Eye (tissue), 1 donor: ENCODE data around the gene RBM27.
"Not testable (repeated sequence)": the region's sequence is repeated elsewhere in the genome, so short reads cannot be mapped to it uniquely, and the experiment has no call there.

Experiments used
- DNase-seq: peaks from one replicate; pipeline ENCODE4 v3.0.0-alpha.2; 2015

Gene RBM27, protein sequence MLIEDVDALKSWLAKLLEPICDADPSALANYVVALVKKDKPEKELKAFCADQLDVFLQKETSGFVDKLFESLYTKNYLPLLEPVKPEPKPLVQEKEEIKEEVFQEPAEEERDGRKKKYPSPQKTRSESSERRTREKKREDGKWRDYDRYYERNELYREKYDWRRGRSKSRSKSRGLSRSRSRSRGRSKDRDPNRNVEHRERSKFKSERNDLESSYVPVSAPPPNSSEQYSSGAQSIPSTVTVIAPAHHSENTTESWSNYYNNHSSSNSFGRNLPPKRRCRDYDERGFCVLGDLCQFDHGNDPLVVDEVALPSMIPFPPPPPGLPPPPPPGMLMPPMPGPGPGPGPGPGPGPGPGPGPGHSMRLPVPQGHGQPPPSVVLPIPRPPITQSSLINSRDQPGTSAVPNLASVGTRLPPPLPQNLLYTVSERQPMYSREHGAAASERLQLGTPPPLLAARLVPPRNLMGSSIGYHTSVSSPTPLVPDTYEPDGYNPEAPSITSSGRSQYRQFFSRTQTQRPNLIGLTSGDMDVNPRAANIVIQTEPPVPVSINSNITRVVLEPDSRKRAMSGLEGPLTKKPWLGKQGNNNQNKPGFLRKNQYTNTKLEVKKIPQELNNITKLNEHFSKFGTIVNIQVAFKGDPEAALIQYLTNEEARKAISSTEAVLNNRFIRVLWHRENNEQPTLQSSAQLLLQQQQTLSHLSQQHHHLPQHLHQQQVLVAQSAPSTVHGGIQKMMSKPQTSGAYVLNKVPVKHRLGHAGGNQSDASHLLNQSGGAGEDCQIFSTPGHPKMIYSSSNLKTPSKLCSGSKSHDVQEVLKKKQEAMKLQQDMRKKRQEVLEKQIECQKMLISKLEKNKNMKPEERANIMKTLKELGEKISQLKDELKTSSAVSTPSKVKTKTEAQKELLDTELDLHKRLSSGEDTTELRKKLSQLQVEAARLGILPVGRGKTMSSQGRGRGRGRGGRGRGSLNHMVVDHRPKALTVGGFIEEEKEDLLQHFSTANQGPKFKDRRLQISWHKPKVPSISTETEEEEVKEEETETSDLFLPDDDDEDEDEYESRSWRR

DNA sequence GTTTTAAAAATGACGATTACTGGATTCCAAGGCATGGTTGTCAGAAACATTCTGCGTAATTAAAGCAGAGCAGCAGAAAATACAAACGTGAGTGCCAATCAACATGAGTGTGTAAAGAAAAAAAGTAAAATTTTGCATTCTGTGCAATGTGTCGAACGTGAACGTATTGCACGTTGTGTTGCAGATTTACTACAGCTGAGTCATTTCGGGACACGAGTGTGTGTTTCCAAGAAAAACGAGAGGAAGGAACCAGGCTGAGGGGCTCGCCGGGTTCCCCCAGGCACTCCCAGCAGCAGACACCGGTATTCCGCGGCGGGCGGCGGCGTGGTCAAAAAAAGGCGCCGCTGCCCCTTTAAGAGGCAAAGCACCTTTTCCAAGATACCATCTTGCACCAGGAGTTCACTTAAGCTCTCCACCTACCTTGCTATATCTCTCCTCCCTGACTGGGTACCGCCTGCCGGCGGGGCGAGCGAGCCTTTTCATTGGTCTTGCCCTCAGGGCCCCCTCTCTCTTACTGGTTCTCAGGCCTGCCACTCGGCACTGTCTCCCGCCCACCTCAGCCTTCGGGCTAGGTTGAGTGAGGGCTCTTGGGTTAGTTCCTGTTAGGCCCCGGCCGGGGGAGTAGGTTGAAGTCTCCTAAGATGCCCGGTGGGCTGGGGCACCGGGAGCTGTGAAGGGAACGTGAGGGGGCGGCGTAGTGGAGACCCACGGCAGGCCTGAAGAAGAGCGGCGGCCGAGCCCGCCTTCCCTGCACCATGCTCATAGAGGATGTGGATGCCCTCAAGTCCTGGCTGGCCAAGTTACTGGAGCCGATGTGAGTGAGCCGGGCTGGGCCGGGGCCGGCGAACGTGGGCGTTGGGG is at the start of gene RBM27:
Gene RBM27, plus strand, starts transcription at position 595 of the 861 bp plus-strand sequence. Its CDS starts 161 bp downstream, at position 756.
- peak; percentile 99 for DNase-seq

DNA sequence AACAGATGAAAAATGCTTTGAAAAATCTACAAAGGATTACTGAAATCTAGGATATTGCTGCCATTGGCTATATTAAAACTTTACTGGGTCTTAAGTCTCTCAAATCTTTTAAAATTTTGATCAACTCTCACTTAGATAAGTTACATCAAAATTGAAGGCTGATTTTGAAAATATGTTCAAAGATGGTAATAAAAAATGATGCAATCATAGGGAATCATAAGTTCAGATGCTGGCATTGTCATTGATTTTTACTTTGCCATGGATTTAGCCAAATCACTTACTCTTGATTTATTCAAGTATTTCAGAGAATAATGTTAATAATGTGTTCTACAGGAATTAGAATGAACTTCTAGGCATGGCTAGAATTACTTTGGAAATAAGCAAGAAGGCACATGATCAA is 45.1 kb upstream of the RBM27 start:
- DNase-seq, result no peak

DNA sequence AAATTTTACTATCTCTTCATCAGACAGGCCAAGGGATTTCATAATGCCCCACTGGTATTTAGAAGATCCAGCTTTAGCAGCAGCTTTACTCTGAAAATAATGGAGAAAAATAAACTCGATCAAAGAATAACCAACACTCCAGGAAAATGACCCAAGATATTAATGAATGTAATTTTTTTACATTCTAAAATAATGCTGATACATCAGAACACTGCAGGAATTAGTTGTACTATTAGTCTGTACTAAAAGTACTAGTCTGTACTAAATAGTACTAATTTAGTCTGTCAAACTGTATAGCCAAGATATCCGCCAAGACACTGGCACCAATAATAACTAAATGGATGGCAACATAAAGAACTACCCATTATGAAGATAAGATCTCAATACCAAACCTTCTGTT is 39.0 kb upstream of the RBM27 start:
- no peak for DNase-seq

DNA sequence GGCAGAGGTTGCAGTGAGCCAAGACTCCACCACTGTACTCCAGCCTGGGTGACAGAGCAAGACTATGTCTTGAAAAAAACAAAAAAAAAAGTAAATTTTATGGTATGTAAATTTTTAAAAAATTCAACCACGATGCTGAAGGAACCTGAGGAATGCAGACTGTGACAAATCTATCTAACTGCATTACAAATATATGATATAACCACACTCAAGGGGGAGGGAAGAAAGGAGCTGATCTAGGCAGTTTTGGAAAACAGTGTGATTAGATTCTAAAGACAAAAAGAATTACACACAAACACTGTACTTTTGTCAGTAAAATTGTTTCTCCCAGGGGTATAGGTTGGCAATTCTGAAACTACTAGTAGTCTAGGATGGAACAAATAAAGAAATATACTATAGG is 37.9 kb upstream of the RBM27 start:
- no peak for DNase-seq

DNA sequence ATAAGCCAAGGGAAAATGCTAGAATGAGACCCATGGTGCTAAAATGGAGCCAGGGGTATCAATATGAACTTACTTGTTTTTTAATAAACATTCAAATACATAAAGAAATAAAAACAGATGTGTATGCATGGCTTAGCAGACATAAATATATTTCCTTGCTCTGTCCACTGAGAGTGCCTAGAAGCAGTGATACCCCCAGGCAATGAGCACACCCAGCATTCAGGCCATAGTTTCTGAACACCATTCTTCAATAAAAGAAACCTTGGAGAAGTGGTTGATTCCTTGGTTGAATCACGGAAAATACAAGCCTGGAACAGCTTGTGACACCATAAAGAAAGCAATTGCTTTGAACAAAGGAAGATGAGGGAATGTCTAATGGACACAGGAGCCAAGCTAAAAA is 37.5 kb upstream of the RBM27 start:
- DNase-seq, result no peak

DNA sequence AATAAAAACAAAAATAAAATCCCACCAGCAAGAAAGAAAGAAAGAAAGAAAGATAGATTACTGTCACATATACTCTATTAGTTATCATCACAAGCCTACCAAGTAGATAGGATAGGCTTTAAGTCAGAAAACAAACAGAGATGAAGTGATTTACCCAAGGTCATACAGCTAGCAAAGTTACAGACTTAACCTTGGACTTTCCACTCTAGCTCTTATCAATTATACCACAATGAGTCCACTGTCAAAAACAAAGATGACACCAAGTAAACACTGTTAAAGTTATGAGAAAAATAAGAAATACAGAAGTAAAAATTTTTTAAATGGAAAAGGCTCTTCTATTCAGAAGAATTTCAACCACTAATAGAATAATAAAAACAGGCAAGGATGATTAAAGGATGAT is 34.3 kb upstream of the RBM27 start:
- no peak for DNase-seq

DNA sequence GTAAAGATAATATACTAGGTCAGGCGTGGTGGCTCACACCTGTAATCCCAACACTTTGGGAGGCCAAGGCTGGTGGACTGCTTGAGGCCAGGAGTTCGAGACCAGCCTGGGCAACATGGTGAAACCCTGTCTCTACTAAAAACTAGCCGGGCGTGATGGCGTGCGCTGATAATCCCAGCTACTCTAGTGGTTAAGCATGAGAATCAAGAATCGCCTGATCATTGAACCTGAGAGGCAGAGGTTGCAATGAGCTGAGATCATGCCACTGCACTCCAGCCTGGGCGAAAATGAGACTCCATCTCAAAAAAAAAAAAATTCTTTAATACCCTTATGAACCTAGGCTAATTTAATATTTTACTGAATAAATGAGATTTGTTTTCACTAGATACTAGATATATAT is 30.4 kb upstream of the RBM27 start:
- DNase-seq, result not testable (repeated sequence)

DNA sequence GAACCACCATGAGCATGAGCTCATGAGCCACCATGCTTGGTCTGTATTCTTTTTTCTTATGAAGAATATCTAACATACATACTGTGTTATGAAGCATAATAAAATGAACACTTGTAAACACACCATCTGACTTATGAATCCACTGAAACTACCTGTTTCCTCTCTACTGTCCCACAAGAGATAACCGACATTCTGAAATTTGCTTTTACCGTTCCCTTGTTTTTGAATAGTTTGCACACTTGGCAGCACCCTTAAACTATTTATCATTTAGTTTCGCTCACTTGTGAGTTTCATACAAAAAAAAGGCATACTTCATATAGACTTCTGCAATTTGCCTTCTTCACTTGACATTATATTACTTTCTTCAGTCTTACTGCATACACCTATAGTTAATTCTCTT is 29.8 kb upstream of the RBM27 start:
- DNase-seq, result no peak

DNA sequence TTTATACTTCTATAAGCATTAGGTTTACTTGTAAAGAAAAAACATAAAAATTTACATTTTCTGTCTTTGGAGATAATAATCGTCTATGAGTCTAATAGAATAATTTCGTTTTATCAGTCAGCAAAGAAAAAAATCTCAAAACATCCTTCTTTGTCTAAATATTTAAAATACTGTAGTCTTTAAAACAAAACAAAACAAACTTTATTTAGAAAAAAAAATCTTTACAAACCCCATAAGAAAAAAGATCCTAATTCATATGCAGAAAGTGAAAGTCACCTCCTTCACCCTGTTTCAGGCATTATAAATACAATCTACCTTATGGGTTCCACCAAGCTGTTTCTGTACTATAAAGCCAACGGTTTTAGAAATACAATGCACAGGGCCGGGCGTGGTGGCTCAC is 26.6 kb upstream of the RBM27 start:
- DNase-seq, result no peak

DNA sequence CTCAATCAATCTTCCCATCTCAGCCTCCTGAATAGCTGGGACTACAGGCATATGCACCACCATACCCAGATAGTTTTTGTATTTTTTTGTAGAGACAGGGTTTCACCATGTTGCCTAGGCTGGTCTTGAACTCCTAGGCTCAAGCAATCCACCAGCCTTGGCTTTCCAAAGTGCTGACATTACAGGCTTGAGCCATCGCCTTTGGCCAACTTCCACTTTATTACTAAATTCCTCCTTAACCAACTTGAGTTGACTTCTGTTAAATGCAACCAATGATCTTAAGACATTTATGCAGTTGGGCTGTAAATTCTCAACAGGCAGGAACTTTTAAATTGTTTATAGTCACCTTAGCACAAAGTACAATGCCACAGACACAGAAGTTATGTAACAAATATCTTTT is 23.7 kb upstream of the RBM27 start:
- no peak for DNase-seq

DNA sequence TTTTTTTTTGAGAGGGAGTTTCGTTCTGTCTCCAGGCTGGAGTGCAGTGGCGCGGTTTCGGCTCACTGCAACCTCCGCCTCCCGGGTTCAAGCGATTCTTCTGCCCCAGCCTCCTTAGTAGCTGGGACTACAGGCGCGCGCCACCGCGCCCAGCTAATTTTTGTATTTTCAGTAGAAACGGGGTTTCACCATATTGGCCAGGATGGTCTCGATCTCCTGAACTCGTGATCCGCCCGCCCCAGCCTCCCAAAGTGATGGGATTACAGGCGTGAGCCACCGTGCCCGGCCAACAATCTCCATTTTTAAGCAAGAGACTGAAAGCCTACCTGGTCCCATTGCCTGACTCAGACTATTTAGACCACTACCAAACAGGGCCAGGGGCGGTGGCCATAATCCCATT is 20.0 kb upstream of the RBM27 start:
- DNase-seq, result not testable (repeated sequence)

DNA sequence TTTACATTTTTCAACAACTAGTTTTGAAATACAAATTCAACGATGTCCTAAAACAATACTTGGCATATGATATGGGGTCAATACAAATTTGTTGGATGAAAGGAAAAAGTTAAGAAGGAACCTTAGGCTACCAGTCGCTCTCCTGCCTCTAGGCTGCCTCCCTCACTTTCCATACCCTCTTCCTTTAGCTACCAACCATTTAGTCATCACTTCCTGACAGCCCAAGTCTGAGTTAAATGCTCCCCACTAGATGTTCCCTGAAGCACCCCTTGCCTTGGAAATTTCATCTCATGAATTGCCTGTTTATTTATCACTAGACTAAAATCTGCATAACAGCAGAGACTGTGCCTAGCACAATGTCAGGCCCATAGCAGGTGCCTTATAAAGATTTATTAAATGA is 18.2 kb upstream of the RBM27 start:
- no peak for DNase-seq

DNA sequence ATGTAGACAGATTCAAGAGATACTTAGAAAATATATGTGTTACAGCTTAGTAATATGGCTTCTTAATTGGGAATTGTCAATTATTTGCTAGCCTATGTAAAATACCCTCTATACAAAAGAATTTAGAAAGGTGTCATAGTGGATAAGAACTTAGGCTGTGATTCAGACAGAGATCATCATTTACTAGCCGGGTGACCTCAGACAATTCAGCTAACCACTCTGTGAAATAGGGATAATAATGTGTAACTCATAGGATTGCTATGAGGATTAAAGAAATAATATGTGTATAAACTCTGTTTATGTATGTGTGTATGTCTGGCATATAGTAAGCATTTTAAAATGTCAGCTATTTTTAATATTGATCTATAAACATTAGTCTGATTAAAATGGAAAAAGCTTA is 15.0 kb upstream of the RBM27 start:
- DNase-seq, result no peak

DNA sequence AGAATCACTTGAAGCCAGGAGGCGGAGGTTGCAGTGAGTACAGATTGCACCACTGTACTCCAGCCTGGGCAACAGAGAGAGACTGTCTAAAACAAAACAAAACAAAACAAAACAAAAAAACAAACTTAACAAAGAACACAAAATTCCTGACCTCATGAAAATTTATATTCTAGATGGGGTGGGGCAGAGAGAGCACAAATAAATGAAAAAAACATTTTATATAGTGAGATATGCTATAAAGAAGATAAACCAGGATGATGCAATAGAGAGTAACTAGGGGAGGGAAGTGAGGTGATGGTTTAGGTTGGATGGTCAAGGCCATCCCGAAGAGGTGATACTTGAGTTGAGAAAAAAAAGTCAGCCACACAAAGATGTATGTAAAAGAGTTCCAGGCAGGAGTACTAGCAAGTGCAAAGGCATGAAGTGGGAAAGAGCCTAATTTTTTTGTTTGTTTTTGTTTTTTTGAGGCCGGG is 10.8 kb upstream of the RBM27 start:
- no peak for DNase-seq

DNA sequence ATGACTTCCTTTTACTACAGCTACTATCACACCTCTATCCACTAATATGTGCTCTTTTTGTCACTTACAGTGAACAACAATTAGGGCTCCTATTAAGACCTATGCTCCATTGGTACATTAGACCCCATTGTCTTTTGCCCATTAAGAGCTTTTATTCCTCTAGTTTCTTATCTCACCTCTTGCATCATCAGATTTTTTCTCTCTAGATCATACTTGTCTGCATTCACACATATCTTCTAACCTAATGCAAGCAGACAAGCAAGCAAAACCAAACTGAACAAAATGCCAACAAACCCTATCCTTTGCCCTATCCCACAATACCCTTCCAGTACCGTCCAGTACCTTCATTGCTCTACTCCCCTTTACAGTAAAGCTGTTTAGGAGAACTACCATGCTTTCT is 10.1 kb upstream of the RBM27 start:
- DNase-seq, result no peak

DNA sequence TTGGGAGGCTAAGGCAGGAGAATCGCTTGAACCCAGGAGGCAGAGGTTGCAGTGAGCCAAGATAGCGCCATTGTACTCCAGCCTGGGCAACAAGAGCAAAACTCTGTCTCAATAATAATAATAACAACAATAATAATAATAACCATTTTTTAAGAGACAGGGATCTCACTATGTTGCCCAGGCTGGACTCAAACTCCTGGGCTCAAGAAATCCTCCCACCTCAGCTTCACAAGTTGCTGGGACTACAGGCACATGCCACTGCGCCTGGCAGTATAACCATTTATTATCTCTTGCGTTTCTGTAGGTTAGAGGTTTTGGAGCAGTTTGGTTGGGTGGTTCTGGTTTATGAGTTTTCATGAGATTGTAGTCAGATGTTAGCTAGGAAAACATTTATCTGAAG is 8.4 kb upstream of the RBM27 start:
- DNase-seq, result not testable (repeated sequence)

DNA sequence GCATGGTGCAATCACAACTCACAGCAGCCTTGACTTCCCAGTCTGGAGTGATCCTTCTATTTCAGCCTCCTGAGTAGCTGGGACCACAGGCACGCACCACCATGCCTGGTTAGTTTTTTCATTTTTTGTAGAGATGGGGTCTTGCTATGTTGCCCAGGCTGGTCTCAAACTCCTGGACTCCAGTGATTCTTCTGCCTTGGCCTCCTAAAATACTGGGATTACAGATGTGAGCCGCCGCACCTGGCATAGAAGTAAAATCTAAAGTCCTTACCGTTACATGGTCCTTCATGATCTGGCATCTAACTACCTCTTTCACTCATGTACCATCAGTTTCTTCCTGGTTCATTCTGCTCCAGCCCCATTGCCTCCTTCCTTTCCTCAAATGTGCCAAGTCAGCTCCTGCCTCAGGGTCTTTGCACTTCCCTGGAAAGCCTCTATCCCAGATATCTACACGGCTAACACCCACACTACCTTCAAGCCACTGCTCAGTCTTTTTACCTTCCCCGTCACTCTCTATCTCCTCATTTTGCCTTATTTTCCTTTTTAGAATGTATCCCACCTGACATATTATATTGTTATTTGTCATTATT is 6.9 kb upstream of the RBM27 start:
- no peak for DNase-seq

DNA sequence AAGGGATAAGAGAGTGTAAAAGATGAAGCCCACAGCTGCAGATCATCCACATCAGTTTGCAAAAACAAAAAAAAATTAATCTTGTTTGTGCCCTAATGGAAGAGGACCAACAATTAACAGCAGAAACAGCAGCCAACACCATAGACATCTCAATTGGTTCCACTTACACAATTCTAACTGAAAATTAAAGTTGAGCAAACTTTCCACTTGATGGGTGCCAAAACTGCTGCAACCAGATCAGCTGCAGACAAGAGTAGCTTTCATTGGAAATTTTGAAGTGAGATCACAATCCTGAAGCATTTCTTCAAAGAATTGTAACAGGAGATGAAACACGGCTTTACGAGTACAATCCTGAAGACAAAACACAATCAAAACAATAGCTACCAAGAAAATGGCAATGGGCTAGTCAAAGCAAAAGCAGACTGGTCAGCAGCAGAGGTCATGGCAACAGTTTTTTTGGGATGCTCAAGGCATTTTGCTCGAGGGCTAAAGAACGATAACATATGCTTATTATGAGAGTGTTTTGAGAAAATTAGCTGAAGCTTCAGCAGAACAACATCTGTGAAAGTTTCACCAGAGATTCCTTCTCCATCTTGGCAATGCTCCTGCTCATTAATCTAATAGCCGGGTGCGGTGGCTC is 4.1 kb upstream of the RBM27 start:
- peak; percentile 18 for DNase-seq

DNA sequence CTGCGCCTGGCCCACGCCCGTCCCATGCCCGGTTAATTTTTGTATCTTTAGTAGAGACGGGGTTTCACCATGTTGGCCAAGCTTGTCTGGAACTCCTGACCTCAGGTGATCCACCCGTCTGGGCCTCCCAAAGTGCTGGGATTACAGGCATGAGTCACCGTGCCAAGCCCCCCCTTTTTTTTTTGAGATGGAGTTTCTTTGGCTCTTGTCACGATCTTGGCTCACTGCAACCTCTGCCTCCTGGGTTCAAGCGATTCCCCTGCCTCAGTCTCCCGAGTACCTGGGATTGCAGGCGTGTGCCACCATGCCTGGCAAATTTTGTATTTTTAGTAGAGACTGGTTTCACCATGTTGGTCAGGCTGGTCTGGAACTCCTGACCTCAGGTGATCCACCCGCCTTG is 1.6 kb upstream of the RBM27 start:
- DNase-seq, result not testable (repeated sequence)

DNA sequence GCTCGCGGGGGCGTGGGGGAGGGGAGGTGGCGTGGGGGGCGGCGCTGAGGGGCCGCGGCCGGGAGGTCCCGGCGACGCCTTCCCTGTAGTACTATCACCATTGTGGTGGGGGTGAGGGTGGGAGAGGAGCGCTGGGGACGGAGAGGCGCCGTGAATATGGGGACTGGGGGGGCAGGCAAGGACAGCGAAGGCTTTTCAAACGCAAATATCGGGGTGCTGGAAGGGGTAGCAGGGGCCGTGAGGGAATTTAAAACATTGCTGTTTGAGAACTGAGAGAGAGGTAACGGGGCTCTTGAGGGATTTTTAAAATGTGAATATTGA is 427 bp downstream of the RBM27 start:
- DNase-seq, result no peak

DNA sequence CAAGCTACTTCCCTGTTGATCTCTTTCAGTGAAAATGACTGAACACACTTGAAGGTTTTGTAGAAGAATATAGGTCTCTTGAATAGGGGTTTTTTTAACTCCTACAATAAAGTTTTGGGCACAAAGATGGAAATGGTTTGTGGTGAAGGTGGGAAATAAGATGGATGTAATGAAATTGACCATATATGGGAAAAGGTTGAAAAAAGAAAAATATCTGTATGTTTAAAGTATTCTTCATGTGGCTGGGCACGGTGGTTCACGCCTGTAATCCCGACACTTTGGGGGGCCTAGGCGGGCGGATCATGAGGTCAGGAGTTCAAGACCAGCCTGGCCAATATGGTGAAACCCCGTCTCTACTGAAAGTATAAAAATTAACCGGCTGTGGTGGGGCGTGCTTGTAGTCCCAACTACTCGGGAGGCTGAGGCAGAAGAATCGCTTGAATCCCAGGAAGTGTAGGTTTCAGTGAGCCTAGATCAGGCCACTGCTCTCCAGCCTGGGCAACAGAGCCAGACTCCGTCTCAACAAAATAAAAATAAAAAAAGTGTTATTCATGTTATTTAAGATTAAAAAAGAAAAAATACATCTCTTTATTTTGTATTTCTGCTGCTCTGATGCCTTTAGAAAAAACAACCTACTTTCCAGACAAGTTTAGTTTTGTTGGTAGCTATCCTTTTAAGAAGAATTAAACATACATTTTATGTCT is 2.2 kb downstream of the RBM27 start:
- DNase-seq, result no peak
